ENCODE results near the gene VPS35. TPM values are rescaled to one million over a fixed set of nuclear protein-coding genes. Genes with fewer than 3 reads are reported as not detected.

VPS35 gene
- total and polyA plus RNA-seq, 3 donors from 2014 or later = 75.5 to 129 (median 128) TPM

- 91% methylated on average over 5 to 7 of the region's 7 CpGs for WGBS, 2 donors
- H3K4me1 ChIP-seq = peaks cover 4% of the 10 kb centered on the region
- DNase-seq = peak; percentile 9
- H3K27ac ChIP-seq = no peak overlapping the region
- intact Hi-C loops (cut with DNase I; ENCODE audit: low total_unique reads) = no loop called here
- H3K9me3 ChIP-seq = no peaks in the 10 kb centered on the region
- no peaks in the 10 kb centered on the region for H3K27me3 ChIP-seq
- no peak for TF ChIP-seq CTCF (IDR thresholded peaks at IDR 0.05)
- TF ChIP-seq POLR2A (IDR thresholded peaks at IDR 0.05) = no peak
- no peaks in the 10 kb centered on the region for H3K36me3 ChIP-seq (ENCODE audit: low read depth, missing control alignments)
- no peak overlapping the region for H3K4me3 ChIP-seq
These were observed 40.5 kb upstream of the VPS35 start for GRCh38 chr16:46729326-46729995.

GRCh38 chr16:46728806-46729205, 39.8 kb upstream of the VPS35 start:
- DNase-seq = peak; percentile 10
- Histone ChIP-seq H3K27ac (no peak overlapping the region), H3K36me3 (ENCODE audit: low read depth, missing control alignments) (no peaks in the 10 kb centered on the region), H3K4me3 (no peak overlapping the region), H3K27me3 (no peaks in the 10 kb centered on the region), H3K9me3 (no peaks in the 10 kb centered on the region), H3K4me1 (peaks cover 4% of the 10 kb centered on the region)
- TF ChIP-seq POLR2A (IDR thresholded peaks at IDR 0.05) (no peak), CTCF (IDR thresholded peaks at IDR 0.05) (no peak)
- intact Hi-C loops (cut with DNase I; ENCODE audit: low total_unique reads) = no loop called here
- 83 to 85% methylated on average over 14 of the region's 14 CpGs for WGBS, 2 donors

GRCh38 chr16:46727630-46728029, 38.7 kb upstream of the VPS35 start:
- H3K4me1 ChIP-seq = peaks cover 2% of the 10 kb centered on the region
- no peak overlapping the region for H3K27ac ChIP-seq
- TF ChIP-seq POLR2A (IDR thresholded peaks at IDR 0.05) (no peak), CTCF (IDR thresholded peaks at IDR 0.05) (no peak)
- H3K9me3 ChIP-seq = no peaks in the 10 kb centered on the region
- no peaks in the 10 kb centered on the region for H3K27me3 ChIP-seq
- no peak overlapping the region for H3K4me3 ChIP-seq
- intact Hi-C loops (cut with DNase I; ENCODE audit: low total_unique reads) = no loop called here
- 89 to 98% methylated on average over 9 of the region's 9 CpGs for WGBS, 2 donors
- peak; percentile 8 for DNase-seq
- no peaks in the 10 kb centered on the region for H3K36me3 ChIP-seq (ENCODE audit: low read depth, missing control alignments)

- no peak overlapping the region for H3K4me3 ChIP-seq
- H3K36me3 ChIP-seq (ENCODE audit: low read depth, missing control alignments) = no peaks in the 10 kb centered on the region
- intact Hi-C loops (cut with DNase I; ENCODE audit: low total_unique reads) = no loop called here
- WGBS, 2 donors = 92 to 94% methylated on average over 6 to 7 of the region's 7 CpGs
- H3K27ac ChIP-seq = no peak overlapping the region
- no peaks in the 10 kb centered on the region for H3K9me3 ChIP-seq
- H3K4me1 ChIP-seq = no peaks in the 10 kb centered on the region
- no peaks in the 10 kb centered on the region for H3K27me3 ChIP-seq
- TF ChIP-seq CTCF (IDR thresholded peaks at IDR 0.05) (no peak), POLR2A (IDR thresholded peaks at IDR 0.05) (no peak)
- peak; percentile 11 for DNase-seq
These were observed 38.2 kb upstream of the VPS35 start for GRCh38 chr16:46727184-46727583.

GRCh38 chr16:46721885-46722284, 32.9 kb upstream of the VPS35 start:
- intact Hi-C loops (cut with DNase I; ENCODE audit: low total_unique reads) = no loop called here
- Histone ChIP-seq H3K36me3 (ENCODE audit: low read depth, missing control alignments) (no peaks in the 10 kb centered on the region), H3K4me1 (no peaks in the 10 kb centered on the region), H3K27me3 (no peaks in the 10 kb centered on the region), H3K27ac (no peak overlapping the region), H3K4me3 (no peak overlapping the region), H3K9me3 (no peaks in the 10 kb centered on the region)
- DNase-seq = no peak
- 84 to 91% methylated on average over 2 to 4 of the region's 4 CpGs for WGBS, 2 donors
- no peak for TF ChIP-seq CTCF (IDR thresholded peaks at IDR 0.05)
- no peak for TF ChIP-seq POLR2A (IDR thresholded peaks at IDR 0.05)
